Activated naive CD4-positive, alpha-beta T cell treated with anti-CD3 and anti-CD28 coated beads, Interleukin-2, amount 10 ng/mL, durations not matched to agents 5 hours and 36 hours (primary cell): ENCODE measurements around the gene UBA1. TPM values are rescaled to one million over a fixed set of nuclear protein-coding genes. Genes with fewer than 3 reads are reported as not detected.

Experiments used
- total RNA-seq, 2 experiments: library from RNA; stranded (reverse); gene quantifications; one replicate each; pipeline ENCODE4 v1.2.3, GENCODE V29; 2021

Gene UBA1
- total RNA-seq = 100 to 1,000 TPM; 165 TPM

DNA sequence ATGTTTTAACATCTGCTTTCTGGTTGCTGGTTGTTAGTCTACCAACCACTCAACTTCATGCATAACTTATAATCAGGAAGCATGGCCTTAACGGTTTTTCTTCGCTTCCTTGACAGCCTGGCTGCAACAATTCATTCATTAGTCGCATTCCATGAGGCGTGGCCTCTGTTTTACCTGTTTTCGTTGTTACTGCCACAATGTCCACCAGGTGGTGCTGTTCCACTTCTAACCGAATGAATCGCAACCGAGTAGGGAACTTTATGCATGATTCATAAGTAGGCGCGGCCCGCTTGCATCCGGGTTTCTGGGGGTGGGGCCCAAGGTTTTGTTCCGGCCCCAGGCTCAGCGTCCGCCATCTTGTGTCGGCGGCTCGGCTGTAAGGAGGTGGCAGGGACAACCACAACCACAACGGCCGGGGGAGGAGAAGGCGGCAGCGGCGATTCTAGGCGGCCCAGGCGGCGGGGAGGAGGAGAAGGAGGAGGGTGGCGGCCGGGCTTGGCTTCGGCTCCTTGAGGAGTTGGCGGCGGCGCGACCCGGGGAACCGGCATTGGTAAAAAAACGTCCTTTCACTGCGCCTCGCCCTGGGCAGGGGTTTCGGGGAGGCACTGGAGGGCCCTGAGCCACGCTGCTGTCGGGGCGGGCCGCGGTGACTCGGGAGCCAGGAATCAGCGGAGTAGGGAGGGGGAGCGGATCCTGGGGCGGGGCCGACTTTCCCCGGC is at the start of gene UBA1:
TSS of gene UBA1 (plus strand) at position 355 of the 719 bp plus-strand sequence. CDS start 4,974 bp downstream, outside the sequence.

DNA sequence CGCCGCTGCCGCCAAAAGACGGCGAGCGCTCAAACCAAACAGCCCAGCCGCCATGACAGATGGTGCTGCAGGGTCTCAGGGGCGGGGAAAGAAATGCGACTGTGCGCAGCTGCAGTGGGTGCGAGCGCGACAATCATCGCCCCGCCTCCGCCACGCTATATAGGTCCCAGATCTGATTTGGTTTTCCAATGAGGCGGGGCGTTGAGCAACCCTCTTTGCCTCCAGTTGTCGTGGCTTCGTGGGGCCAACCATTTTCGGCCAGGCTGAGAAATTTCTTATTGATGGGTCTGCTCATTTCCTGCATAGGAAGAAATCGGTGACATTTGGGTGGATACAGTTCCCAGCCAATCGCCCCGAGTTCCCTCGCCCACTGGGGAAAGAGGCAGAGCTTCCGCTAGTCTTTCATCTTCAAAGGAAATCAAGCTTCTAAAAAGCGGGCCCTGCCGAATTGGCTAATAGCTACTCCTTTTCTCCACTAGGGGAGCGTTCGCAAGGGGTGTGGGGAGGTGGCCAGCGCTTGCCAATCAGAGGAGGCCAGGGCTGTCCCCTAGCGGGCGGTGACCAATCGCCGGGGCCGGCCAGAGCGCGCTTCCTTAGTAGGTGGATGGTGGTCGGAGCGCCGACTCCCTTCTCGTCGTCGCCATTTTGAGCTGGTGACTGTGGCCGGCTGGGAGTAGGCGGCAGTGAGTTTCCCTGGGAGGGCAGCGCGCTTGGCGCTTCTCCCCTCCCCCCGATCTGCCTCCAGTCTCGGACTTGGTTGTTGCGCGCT is 48.8 kb upstream of the UBA1 start, which contains the start of the genes NDUFB11 and RBM10:
TSS of gene NDUFB11 (minus strand) at position 77 of the 769 bp plus-strand sequence. CDS start at position 54, 23 bp downstream.
TSS of gene RBM10 (plus strand) at position 596 of the 769 bp plus-strand sequence. CDS start 2,261 bp downstream, outside the sequence.

GRCh38 chrX:47218280-47218919 is 24.8 kb downstream of the UBA1 start, which contains the start of gene CDK16:
TSS of gene CDK16 (plus strand) at chrX:47218681. CDS start at chrX:47223558, 4,877 bp downstream.

GRCh38 chrX:47232803-47233332 is 39.2 kb downstream of the UBA1 start, which contains the start of gene USP11:
TSS of gene USP11 (plus strand) at chrX:47233009. CDS start at chrX:47233044, 35 bp downstream.

Other genes with a start within 250 kb of the UBA1 start
- not detected for gene RGN, start 115.4 kb upstream of the UBA1 start, total RNA-seq
- gene NDUFB11, start 49.1 kb upstream of the UBA1 start, total RNA-seq = 10 to 100 TPM; 94.9 to 98.3 TPM
- 10 to 100 TPM; 52.3 to 55.5 TPM for gene RBM10, start 48.6 kb upstream of the UBA1 start, total RNA-seq
- gene CDK16, start 24.9 kb downstream of the UBA1 start, total RNA-seq = 10 to 100 TPM; 54.7 to 56.0 TPM
- gene USP11, start 39.2 kb downstream of the UBA1 start, total RNA-seq = 10 to 100 TPM; 30.5 to 31.8 TPM
- under 1 TPM; 0.28 to 0.48 TPM for gene ZNF157, start 176.7 kb downstream of the UBA1 start, total RNA-seq